H1 (cell line): ENCODE data around the gene MRPS24. TPM values are rescaled to one million over a fixed set of nuclear protein-coding genes. Genes with fewer than 3 reads are reported as not detected.

ENCODE experiments used
- BACH1 ChIP-seq: IDR thresholded peaks from 2 replicates; pipeline ENCODE4 v1.6.1; 2012; ENCODE audit warnings: low read length, improper control_type of control experiment
- KDM4A ChIP-seq: IDR thresholded peaks from one replicate; pipeline ENCODE4 v1.7.1; 2012; ENCODE audit warnings: low read depth, mild to moderate bottlenecking, moderate library complexity, low read length, inconsistent platforms; ENCODE audit not compliant: severe bottlenecking
- POU5F1 ChIP-seq: IDR thresholded peaks from 2 replicates; pipeline ENCODE4 v1.6.1; 2011; ENCODE audit warnings: low read depth, mild to moderate bottlenecking, low read length, moderate library complexity
- SIX5 ChIP-seq: IDR thresholded peaks from 2 replicates; pipeline ENCODE4 v1.6.1; 2011; ENCODE audit warnings: mild to moderate bottlenecking, low read depth, low read length
- polyA plus RNA-seq, 7 experiments: library from polyadenylated mRNA; depleted of rRNA in 3 of 7; stranded (reverse) in 5 of 7; unstranded in 2 of 7; fragments of >200 nt in 5 of 7; fragments of 200-250 nt in 2 of 7; gene quantifications; 1 replicate in 5 of 7; 2 replicates in 1 of 7; 4 replicates in 1 of 7; pipeline versions ENCODE4 v1.2.1 to v1.2.3, GENCODE V29; 2011 to 2013; ENCODE audit warnings: missing spikeins in 2 of 7, mixed read lengths in 2 of 7
- total RNA-seq: library from RNA; stranded (reverse); fragmentation: NEBNext Ultra II Directional; extraction: Animal tissue kit (Norgen Biotek cat#: 25700); gene quantifications from 2 replicates; pipeline ENCODE4 v1.2.1, GENCODE V29; 2021
- TF ChIP-seq, protein P1 (sequence below): fragments of 300-600 bp; sonication (generic); IDR thresholded peaks from 2 replicates; pipeline ENCODE4 v1.7.1; 2012; ENCODE audit warnings: low read length, moderate library complexity, mild to moderate bottlenecking, inconsistent platforms; ENCODE audit not compliant: insufficient replicate concordance
- TF ChIP-seq, protein P2 (sequence below): IDR thresholded peaks from 2 replicates; pipeline ENCODE4 v1.6.1; 2011; ENCODE audit warnings: low read depth, mild to moderate bottlenecking, low read length; ENCODE audit not compliant: insufficient read depth

MRPS24 gene
- total and polyA plus RNA-seq, 2 of the 8 experiments (the other 6 are each of a cell fraction or from before 2014, with no cell fraction given) = 133 to 347 TPM

DNA sequence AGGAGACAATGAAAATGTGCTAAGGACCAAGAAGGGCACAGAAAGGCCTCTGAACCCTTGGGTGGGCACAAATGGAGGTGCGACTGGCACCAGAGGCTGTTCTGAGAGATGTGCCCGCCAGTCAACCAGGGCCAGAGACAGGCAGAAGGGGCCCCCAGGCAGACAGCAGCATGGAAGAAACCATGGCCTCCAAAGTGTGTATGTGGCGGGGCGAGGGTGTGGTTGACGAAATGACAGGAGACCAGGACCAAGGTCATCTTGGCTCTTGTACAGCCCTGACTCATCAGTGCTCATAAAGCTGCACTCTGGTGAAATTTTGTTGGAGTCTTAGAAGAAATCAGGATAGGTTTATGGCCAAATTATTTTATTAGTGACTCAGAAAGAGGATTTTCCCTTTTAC lies 4.0 kb upstream of the MRPS24 start (continued):
- TF ChIP-seq, protein P1, sequence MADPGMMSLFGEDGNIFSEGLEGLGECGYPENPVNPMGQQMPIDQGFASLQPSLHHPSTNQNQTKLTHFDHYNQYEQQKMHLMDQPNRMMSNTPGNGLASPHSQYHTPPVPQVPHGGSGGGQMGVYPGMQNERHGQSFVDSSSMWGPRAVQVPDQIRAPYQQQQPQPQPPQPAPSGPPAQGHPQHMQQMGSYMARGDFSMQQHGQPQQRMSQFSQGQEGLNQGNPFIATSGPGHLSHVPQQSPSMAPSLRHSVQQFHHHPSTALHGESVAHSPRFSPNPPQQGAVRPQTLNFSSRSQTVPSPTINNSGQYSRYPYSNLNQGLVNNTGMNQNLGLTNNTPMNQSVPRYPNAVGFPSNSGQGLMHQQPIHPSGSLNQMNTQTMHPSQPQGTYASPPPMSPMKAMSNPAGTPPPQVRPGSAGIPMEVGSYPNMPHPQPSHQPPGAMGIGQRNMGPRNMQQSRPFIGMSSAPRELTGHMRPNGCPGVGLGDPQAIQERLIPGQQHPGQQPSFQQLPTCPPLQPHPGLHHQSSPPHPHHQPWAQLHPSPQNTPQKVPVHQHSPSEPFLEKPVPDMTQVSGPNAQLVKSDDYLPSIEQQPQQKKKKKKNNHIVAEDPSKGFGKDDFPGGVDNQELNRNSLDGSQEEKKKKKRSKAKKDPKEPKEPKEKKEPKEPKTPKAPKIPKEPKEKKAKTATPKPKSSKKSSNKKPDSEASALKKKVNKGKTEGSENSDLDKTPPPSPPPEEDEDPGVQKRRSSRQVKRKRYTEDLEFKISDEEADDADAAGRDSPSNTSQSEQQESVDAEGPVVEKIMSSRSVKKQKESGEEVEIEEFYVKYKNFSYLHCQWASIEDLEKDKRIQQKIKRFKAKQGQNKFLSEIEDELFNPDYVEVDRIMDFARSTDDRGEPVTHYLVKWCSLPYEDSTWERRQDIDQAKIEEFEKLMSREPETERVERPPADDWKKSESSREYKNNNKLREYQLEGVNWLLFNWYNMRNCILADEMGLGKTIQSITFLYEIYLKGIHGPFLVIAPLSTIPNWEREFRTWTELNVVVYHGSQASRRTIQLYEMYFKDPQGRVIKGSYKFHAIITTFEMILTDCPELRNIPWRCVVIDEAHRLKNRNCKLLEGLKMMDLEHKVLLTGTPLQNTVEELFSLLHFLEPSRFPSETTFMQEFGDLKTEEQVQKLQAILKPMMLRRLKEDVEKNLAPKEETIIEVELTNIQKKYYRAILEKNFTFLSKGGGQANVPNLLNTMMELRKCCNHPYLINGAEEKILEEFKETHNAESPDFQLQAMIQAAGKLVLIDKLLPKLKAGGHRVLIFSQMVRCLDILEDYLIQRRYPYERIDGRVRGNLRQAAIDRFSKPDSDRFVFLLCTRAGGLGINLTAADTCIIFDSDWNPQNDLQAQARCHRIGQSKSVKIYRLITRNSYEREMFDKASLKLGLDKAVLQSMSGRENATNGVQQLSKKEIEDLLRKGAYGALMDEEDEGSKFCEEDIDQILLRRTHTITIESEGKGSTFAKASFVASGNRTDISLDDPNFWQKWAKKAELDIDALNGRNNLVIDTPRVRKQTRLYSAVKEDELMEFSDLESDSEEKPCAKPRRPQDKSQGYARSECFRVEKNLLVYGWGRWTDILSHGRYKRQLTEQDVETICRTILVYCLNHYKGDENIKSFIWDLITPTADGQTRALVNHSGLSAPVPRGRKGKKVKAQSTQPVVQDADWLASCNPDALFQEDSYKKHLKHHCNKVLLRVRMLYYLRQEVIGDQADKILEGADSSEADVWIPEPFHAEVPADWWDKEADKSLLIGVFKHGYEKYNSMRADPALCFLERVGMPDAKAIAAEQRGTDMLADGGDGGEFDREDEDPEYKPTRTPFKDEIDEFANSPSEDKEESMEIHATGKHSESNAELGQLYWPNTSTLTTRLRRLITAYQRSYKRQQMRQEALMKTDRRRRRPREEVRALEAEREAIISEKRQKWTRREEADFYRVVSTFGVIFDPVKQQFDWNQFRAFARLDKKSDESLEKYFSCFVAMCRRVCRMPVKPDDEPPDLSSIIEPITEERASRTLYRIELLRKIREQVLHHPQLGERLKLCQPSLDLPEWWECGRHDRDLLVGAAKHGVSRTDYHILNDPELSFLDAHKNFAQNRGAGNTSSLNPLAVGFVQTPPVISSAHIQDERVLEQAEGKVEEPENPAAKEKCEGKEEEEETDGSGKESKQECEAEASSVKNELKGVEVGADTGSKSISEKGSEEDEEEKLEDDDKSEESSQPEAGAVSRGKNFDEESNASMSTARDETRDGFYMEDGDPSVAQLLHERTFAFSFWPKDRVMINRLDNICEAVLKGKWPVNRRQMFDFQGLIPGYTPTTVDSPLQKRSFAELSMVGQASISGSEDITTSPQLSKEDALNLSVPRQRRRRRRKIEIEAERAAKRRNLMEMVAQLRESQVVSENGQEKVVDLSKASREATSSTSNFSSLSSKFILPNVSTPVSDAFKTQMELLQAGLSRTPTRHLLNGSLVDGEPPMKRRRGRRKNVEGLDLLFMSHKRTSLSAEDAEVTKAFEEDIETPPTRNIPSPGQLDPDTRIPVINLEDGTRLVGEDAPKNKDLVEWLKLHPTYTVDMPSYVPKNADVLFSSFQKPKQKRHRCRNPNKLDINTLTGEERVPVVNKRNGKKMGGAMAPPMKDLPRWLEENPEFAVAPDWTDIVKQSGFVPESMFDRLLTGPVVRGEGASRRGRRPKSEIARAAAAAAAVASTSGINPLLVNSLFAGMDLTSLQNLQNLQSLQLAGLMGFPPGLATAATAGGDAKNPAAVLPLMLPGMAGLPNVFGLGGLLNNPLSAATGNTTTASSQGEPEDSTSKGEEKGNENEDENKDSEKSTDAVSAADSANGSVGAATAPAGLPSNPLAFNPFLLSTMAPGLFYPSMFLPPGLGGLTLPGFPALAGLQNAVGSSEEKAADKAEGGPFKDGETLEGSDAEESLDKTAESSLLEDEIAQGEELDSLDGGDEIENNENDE = no peak
- TF ChIP-seq, protein P2, sequence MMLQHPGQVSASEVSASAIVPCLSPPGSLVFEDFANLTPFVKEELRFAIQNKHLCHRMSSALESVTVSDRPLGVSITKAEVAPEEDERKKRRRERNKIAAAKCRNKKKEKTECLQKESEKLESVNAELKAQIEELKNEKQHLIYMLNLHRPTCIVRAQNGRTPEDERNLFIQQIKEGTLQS = no peak
- TF ChIP-seq SIX5 (no peak), KDM4A (no peak), POU5F1 (no peak), BACH1 (no peak)
